ENCODE data around the gene SCAF8.

The SCAF8 gene

DNA sequence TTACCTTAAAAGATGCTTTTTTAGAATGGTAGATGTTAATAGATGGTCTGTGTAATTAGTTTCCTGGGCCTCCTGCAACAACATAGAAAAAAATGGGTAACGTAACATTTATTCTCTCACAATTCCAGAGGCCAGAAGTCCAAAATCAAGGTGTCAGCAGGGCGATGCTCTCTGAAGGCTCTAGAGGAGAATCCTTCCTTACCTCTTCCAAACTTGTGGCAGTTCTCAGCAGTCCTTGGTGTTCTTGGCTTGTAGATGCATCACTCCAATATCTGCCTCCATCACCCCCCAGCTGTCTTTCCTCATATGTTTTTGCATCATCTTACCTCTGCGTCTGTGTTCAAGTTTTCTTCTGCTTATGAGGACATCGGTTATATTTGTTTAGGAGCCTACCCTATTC lies 107.9 kb downstream of the SCAF8 start:
- Histone ChIP-seq H3K4me1 (ENCODE audit: control insufficient read depth in 1 of 2, insufficient read depth in 2 of 2, low read length in 2 of 2) (peaks cover 0 to 8% of the 10 kb centered on the region in 2 donors), H3K27me3 (ENCODE audit: low read depth, low read length) (no peaks in the 10 kb centered on the region), H3K4me3 (ENCODE audit: low read depth in 1 of 2, low read length in 2 of 2) (no peak overlapping the region), H3K36me3 (ENCODE audit: control insufficient read depth in 1 of 2, insufficient read depth in 2 of 2, low read length in 2 of 2) (peaks cover 5% of the 10 kb centered on the region in 2 donors), H3K9me3 (ENCODE audit: control insufficient read depth in 1 of 2, low read length in 2 of 2) (no peaks in the 10 kb centered on the region), H3K27ac (ENCODE audit: low read length) (no peak overlapping the region)

- Histone ChIP-seq H3K9me3 (ENCODE audit: control insufficient read depth in 1 of 2, low read length in 2 of 2) (no peaks in the 10 kb centered on the region), H3K4me3 (ENCODE audit: low read depth in 1 of 2, low read length in 2 of 2) (no peak overlapping the region), H3K27ac (ENCODE audit: low read length) (no peak overlapping the region), H3K4me1 (ENCODE audit: control insufficient read depth in 1 of 2, insufficient read depth in 2 of 2, low read length in 2 of 2) (peaks cover 0 to 8% of the 10 kb centered on the region in 2 donors), H3K27me3 (ENCODE audit: low read depth, low read length) (no peaks in the 10 kb centered on the region), H3K36me3 (ENCODE audit: control insufficient read depth in 1 of 2, insufficient read depth in 2 of 2, low read length in 2 of 2) (peaks cover 5% of the 10 kb centered on the region in 2 donors)
These were observed 109.6 kb downstream of the SCAF8 start for GRCh38 chr6:154842833-154843232.

DNA sequence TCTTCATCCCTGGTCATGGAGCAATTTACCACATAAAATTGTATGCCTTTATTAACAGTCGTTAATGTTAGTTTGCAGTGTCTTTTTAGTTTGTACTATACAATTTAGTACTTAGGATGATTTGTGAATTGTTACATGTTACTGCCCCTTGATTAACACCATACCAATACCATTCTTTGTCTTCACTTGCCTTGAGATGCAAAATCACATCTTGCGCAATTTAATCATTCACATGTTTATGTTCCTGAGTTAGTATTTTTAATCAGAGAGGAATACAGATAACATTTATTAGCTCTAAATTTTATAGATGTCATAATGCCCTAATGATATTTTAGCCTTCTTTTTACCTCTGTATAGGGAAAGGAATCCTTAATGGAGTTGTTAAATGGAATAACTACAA lies 114.1 kb downstream of the SCAF8 start:
- Histone ChIP-seq H3K36me3 (ENCODE audit: control insufficient read depth in 1 of 2, insufficient read depth in 2 of 2, low read length in 2 of 2) (no peaks in the 10 kb centered on the region), H3K4me3 (ENCODE audit: low read depth in 1 of 2, low read length in 2 of 2) (no peak overlapping the region), H3K4me1 (ENCODE audit: control insufficient read depth in 1 of 2, insufficient read depth in 2 of 2, low read length in 2 of 2) (peaks cover 0 to 11% of the 10 kb centered on the region in 2 donors), H3K27me3 (ENCODE audit: low read depth, low read length) (no peaks in the 10 kb centered on the region), H3K9me3 (ENCODE audit: control insufficient read depth in 1 of 2, low read length in 2 of 2) (no peaks in the 10 kb centered on the region), H3K27ac (ENCODE audit: low read length) (no peak overlapping the region)

DNA sequence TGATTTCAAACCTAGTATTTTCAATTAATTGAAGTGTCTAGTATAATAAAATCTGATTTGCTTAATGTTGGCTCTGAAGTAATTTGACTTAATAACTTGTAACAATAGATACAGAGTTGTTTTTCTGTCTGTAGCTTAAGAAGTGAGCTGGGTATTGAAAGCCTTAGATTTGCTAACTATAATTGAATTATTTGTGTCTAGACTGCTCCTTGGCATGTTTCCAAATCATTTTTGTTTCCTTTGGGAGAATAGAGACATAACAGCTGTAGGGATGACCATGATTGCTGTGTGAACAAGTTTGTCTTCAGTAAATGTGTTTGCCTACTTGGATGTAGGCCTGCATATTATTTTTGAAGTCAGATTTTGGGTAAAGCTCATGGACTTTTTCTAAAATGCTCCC lies 115.4 kb downstream of the SCAF8 start:
- Histone ChIP-seq H3K4me3 (ENCODE audit: low read depth in 1 of 2, low read length in 2 of 2) (no peak overlapping the region), H3K36me3 (ENCODE audit: control insufficient read depth in 1 of 2, insufficient read depth in 2 of 2, low read length in 2 of 2) (no peaks in the 10 kb centered on the region), H3K4me1 (ENCODE audit: control insufficient read depth in 1 of 2, insufficient read depth in 2 of 2, low read length in 2 of 2) (peaks cover 0 to 4% of the 10 kb centered on the region in 2 donors), H3K27ac (ENCODE audit: low read length) (no peak overlapping the region), H3K9me3 (ENCODE audit: control insufficient read depth in 1 of 2, low read length in 2 of 2) (no peaks in the 10 kb centered on the region), H3K27me3 (ENCODE audit: low read depth, low read length) (no peaks in the 10 kb centered on the region)

GRCh38 chr6:154849475-154849874 lies 116.3 kb downstream of the SCAF8 start:
- Histone ChIP-seq H3K4me1 (ENCODE audit: control insufficient read depth in 1 of 2, insufficient read depth in 2 of 2, low read length in 2 of 2) (peaks cover 0 to 3% of the 10 kb centered on the region in 2 donors), H3K27me3 (ENCODE audit: low read depth, low read length) (no peaks in the 10 kb centered on the region), H3K27ac (ENCODE audit: low read length) (no peak overlapping the region), H3K9me3 (ENCODE audit: control insufficient read depth in 1 of 2, low read length in 2 of 2) (no peaks in the 10 kb centered on the region), H3K4me3 (ENCODE audit: low read depth in 1 of 2, low read length in 2 of 2) (no peak overlapping the region), H3K36me3 (ENCODE audit: control insufficient read depth in 1 of 2, insufficient read depth in 2 of 2, low read length in 2 of 2) (no peaks in the 10 kb centered on the region)

- no peak overlapping the region for H3K4me3 ChIP-seq (ENCODE audit: low read depth in 1 of 2, low read length in 2 of 2)
These were observed 119.5 kb downstream of the SCAF8 start for GRCh38 chr6:154852687-154853086.

GRCh38 chr6:154857529-154857928 lies 124.3 kb downstream of the SCAF8 start:
- H3K9me3 ChIP-seq (ENCODE audit: control insufficient read depth in 1 of 2, low read length in 2 of 2): no peaks in the 10 kb centered on the region
- no peak overlapping the region for H3K27ac ChIP-seq (ENCODE audit: low read length)
- H3K4me3 ChIP-seq (ENCODE audit: low read depth in 1 of 2, low read length in 2 of 2): no peak overlapping the region
- H3K36me3 ChIP-seq (ENCODE audit: control insufficient read depth in 1 of 2, insufficient read depth in 2 of 2, low read length in 2 of 2): peaks cover 0 to 3% of the 10 kb centered on the region in 2 donors
- H3K27me3 ChIP-seq (ENCODE audit: low read depth, low read length): no peaks in the 10 kb centered on the region
- no peaks in the 10 kb centered on the region for H3K4me1 ChIP-seq (ENCODE audit: control insufficient read depth in 1 of 2, insufficient read depth in 2 of 2, low read length in 2 of 2)

More at GRCh38 chr6:154852687-154853086, 119.5 kb downstream of the SCAF8 start:
- no peaks in the 10 kb centered on the region for H3K27me3 ChIP-seq (ENCODE audit: low read depth, low read length)
- no peaks in the 10 kb centered on the region for H3K9me3 ChIP-seq (ENCODE audit: control insufficient read depth in 1 of 2, low read length in 2 of 2)
- no peaks in the 10 kb centered on the region for H3K36me3 ChIP-seq (ENCODE audit: control insufficient read depth in 1 of 2, insufficient read depth in 2 of 2, low read length in 2 of 2)
- no peak overlapping the region for H3K27ac ChIP-seq (ENCODE audit: low read length)
- H3K4me1 ChIP-seq (ENCODE audit: control insufficient read depth in 1 of 2, insufficient read depth in 2 of 2, low read length in 2 of 2): peaks cover 0 to 3% of the 10 kb centered on the region in 2 donors

DNA sequence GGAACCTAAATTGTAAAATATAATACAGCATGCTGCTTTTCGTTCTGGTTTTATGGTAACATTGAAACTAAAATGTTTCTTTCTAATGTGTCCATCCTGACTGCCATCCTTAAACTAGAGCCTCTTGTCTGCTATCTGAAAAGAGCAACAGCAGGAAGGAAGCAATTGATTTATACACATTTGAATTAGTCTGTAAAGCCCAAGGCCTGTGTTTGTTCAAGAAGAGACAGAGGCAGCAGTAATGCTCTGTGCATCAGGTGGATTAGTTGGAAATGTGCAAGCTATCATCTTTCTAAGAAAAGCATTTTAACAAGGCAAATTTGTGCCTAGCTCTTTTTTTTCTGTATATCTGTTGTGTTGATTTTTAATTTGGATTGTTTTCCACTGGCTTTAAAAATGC lies 128.6 kb downstream of the SCAF8 start:
- H3K27me3 ChIP-seq (ENCODE audit: low read depth, low read length): no peaks in the 10 kb centered on the region
- H3K27ac ChIP-seq (ENCODE audit: low read length): no peak overlapping the region
- no peak overlapping the region for H3K4me3 ChIP-seq (ENCODE audit: low read depth in 1 of 2, low read length in 2 of 2)
- H3K36me3 ChIP-seq (ENCODE audit: control insufficient read depth in 1 of 2, insufficient read depth in 2 of 2, low read length in 2 of 2): peaks cover 0 to 3% of the 10 kb centered on the region in 2 donors
- no peaks in the 10 kb centered on the region for H3K4me1 ChIP-seq (ENCODE audit: control insufficient read depth in 1 of 2, insufficient read depth in 2 of 2, low read length in 2 of 2)
- no peaks in the 10 kb centered on the region for H3K9me3 ChIP-seq (ENCODE audit: control insufficient read depth in 1 of 2, low read length in 2 of 2)

- peaks cover 0 to 3% of the 10 kb centered on the region in 2 donors for H3K36me3 ChIP-seq (ENCODE audit: control insufficient read depth in 1 of 2, insufficient read depth in 2 of 2, low read length in 2 of 2)
- H3K27ac ChIP-seq (ENCODE audit: low read length): no peak overlapping the region
- no peak overlapping the region for H3K4me3 ChIP-seq (ENCODE audit: low read depth in 1 of 2, low read length in 2 of 2)
- no peaks in the 10 kb centered on the region for H3K27me3 ChIP-seq (ENCODE audit: low read depth, low read length)
- no peaks in the 10 kb centered on the region for H3K4me1 ChIP-seq (ENCODE audit: control insufficient read depth in 1 of 2, insufficient read depth in 2 of 2, low read length in 2 of 2)
- no peaks in the 10 kb centered on the region for H3K9me3 ChIP-seq (ENCODE audit: control insufficient read depth in 1 of 2, low read length in 2 of 2)
These were observed 129.3 kb downstream of the SCAF8 start for GRCh38 chr6:154862536-154862935.

DNA sequence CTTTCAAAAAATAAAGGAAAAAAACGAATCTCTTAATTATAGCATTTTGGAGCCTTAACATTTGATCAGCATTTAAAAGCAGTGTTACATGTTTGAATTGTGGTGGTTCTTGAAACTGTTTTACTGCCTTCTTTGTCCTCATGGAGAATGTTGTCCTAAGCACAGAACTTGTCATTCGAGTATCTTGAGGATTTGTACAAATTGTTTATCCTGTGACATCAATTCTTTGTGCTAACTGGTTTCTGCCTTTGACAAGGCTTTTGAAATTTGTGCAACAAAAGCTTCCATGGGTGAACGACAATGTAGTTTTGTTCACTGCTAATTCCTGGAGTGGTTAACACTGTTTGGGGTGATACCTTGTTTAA lies 130.8 kb downstream of the SCAF8 start:
- no peaks in the 10 kb centered on the region for H3K27me3 ChIP-seq (ENCODE audit: low read depth, low read length)
- peaks cover 0 to 3% of the 10 kb centered on the region in 2 donors for H3K36me3 ChIP-seq (ENCODE audit: control insufficient read depth in 1 of 2, insufficient read depth in 2 of 2, low read length in 2 of 2)
- no peak overlapping the region for H3K4me3 ChIP-seq (ENCODE audit: low read depth in 1 of 2, low read length in 2 of 2)
- no peaks in the 10 kb centered on the region for H3K4me1 ChIP-seq (ENCODE audit: control insufficient read depth in 1 of 2, insufficient read depth in 2 of 2, low read length in 2 of 2)
- H3K9me3 ChIP-seq (ENCODE audit: control insufficient read depth in 1 of 2, low read length in 2 of 2): no peaks in the 10 kb centered on the region
- no peak overlapping the region for H3K27ac ChIP-seq (ENCODE audit: low read length)

DNA sequence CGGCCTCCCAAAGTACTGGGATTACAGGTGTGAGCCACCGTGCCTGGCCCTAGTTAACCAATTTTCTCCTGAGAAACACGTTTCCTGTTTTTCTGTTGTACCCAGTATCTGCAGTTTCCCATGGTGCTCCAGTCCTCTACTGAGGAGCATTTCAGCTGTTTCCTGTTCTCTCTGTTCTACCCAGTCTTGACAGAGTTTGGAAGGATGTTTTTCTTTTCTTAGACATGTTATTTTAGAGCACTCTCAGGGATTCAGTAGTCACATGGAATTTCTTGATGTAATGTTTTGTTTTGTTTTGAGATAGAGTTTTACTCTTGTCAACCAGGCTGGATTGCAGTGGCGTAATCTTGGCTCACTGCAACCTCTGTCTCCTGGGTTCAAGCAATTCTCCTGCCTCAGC lies 132.1 kb downstream of the SCAF8 start:
- Histone ChIP-seq H3K4me1 (ENCODE audit: control insufficient read depth in 1 of 2, insufficient read depth in 2 of 2, low read length in 2 of 2) (no peaks in the 10 kb centered on the region), H3K4me3 (ENCODE audit: low read depth in 1 of 2, low read length in 2 of 2) (no peak overlapping the region), H3K36me3 (ENCODE audit: control insufficient read depth in 1 of 2, insufficient read depth in 2 of 2, low read length in 2 of 2) (peaks cover 0 to 3% of the 10 kb centered on the region in 2 donors), H3K27me3 (ENCODE audit: low read depth, low read length) (no peaks in the 10 kb centered on the region), H3K9me3 (ENCODE audit: control insufficient read depth in 1 of 2, low read length in 2 of 2) (no peaks in the 10 kb centered on the region), H3K27ac (ENCODE audit: low read length) (no peak overlapping the region)

- no peaks in the 10 kb centered on the region for H3K36me3 ChIP-seq (ENCODE audit: control insufficient read depth in 1 of 2, insufficient read depth in 2 of 2, low read length in 2 of 2)
- no peaks in the 10 kb centered on the region for H3K27me3 ChIP-seq (ENCODE audit: low read depth, low read length)
- H3K4me1 ChIP-seq (ENCODE audit: control insufficient read depth in 1 of 2, insufficient read depth in 2 of 2, low read length in 2 of 2): no peaks in the 10 kb centered on the region
- no peak overlapping the region for H3K27ac ChIP-seq (ENCODE audit: low read length)
- no peak overlapping the region for H3K4me3 ChIP-seq (ENCODE audit: low read depth in 1 of 2, low read length in 2 of 2)
- no peaks in the 10 kb centered on the region for H3K9me3 ChIP-seq (ENCODE audit: control insufficient read depth in 1 of 2, low read length in 2 of 2)
These were observed 135.0 kb downstream of the SCAF8 start for GRCh38 chr6:154868143-154868594.
